ENCODE data around the gene CHST11. TPM values are rescaled to one million over a fixed set of nuclear protein-coding genes. Genes with fewer than 3 reads are reported as not detected.

CHST11 gene
- total RNA-seq, 2 experiments from 2014 or later = 19.1 to 21.9 TPM

DNA sequence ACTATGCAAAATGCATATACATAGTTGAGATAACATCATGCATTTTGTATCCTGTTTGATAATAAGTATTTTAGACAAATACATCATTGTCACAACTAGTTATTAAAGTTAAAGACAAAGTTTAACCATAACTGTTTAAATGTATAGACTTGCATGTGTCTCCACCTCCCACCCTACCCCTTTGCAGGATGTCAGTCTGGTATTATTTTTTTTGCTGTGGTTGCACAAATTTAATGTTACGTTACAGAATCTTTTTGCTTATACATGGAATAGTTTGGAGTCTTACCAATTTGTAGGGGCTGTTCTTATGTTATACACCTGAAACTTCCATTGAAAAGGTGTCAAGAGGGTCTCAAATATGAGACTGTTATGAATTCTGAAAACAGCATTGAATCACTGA is 5.6 kb downstream of the CHST11 start:
- DNase-seq = no peak
- peaks cover 68% of the 10 kb centered on the region for H3K4me1 Mint-ChIP-seq
- peaks cover 11% of the 10 kb centered on the region for H3K36me3 Mint-ChIP-seq
- no peaks in the 10 kb centered on the region for H3K9me3 Mint-ChIP-seq
- peak overlapping the region; percentile 60 for H3K4me3 Mint-ChIP-seq
- H3K27ac Mint-ChIP-seq = peak overlapping the region; percentile 89
- no peaks in the 10 kb centered on the region for H3K27me3 Mint-ChIP-seq

GRCh38 chr12:104462931-104463339 is 6.2 kb downstream of the CHST11 start:
- Mint-ChIP-seq H3K36me3 (peaks cover 14% of the 10 kb centered on the region), H3K4me1 (peaks cover 74% of the 10 kb centered on the region), H3K4me3 (peak overlapping the region; percentile 60), H3K27me3 (no peaks in the 10 kb centered on the region), H3K9me3 (no peaks in the 10 kb centered on the region), H3K27ac (peak overlapping the region; percentile 89)
- DNase-seq = peak; percentile 50

DNA sequence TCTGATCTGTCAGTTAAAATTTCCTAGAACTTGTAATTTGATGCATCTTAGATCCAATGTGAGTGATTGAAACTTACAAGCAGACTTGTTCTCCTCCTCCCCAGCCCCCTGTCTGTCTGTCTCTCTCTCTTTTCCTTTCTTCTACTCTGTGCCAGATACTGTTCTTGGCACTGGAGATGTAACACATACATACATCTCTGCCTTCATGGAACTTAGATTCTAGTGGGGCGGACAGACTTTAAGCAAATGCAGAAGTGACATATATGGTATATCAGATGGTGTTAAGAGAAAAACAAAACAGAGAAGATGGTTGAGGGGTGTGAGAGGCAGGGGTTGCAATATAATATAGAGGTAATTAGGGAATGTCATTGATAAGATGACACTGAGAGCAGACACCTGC is 6.6 kb downstream of the CHST11 start:
- Mint-ChIP-seq H3K27ac (peak overlapping the region; percentile 89), H3K27me3 (no peaks in the 10 kb centered on the region), H3K9me3 (no peaks in the 10 kb centered on the region), H3K4me1 (peaks cover 78% of the 10 kb centered on the region), H3K4me3 (no peak overlapping the region), H3K36me3 (peaks cover 15% of the 10 kb centered on the region)
- no peak for DNase-seq

- H3K27ac Mint-ChIP-seq = peak overlapping the region; percentile 26
- H3K4me1 Mint-ChIP-seq = peaks cover 80% of the 10 kb centered on the region
- DNase-seq = no peak
- H3K27me3 Mint-ChIP-seq = no peaks in the 10 kb centered on the region
- H3K4me3 Mint-ChIP-seq = no peak overlapping the region
- peaks cover 19% of the 10 kb centered on the region for H3K36me3 Mint-ChIP-seq
- peaks cover 2% of the 10 kb centered on the region for H3K9me3 Mint-ChIP-seq
Observed at GRCh38 chr12:104464899-104465298, 8.2 kb downstream of the CHST11 start.

- Mint-ChIP-seq H3K4me3 (no peak overlapping the region), H3K36me3 (peaks cover 31% of the 10 kb centered on the region), H3K27ac (peak overlapping the region; percentile 70)
Observed at GRCh38 chr12:104466709-104467345, 10.1 kb downstream of the CHST11 start.

GRCh38 chr12:104467346-104467837 is 10.6 kb downstream of the CHST11 start:
- peak overlapping the region; percentile 70 for H3K27ac Mint-ChIP-seq

More at GRCh38 chr12:104466709-104467345, 10.1 kb downstream of the CHST11 start:
- peaks cover 74% of the 10 kb centered on the region for H3K4me1 Mint-ChIP-seq
- peaks cover 11% of the 10 kb centered on the region for H3K9me3 Mint-ChIP-seq
- DNase-seq = no peak
- no peaks in the 10 kb centered on the region for H3K27me3 Mint-ChIP-seq

GRCh38 chr12:104468371-104468770 is 11.6 kb downstream of the CHST11 start:
- peaks cover 11% of the 10 kb centered on the region for H3K9me3 Mint-ChIP-seq
- no peaks in the 10 kb centered on the region for H3K27me3 Mint-ChIP-seq
- H3K36me3 Mint-ChIP-seq = peaks cover 32% of the 10 kb centered on the region
- no peak for DNase-seq
- H3K4me3 Mint-ChIP-seq = no peak overlapping the region
- no peak overlapping the region for H3K27ac Mint-ChIP-seq
- peaks cover 75% of the 10 kb centered on the region for H3K4me1 Mint-ChIP-seq

More at GRCh38 chr12:104467346-104467837, 10.6 kb downstream of the CHST11 start:
- peaks cover 74% of the 10 kb centered on the region for H3K4me1 Mint-ChIP-seq
- H3K9me3 Mint-ChIP-seq = peaks cover 11% of the 10 kb centered on the region
- no peak for DNase-seq
- H3K27me3 Mint-ChIP-seq = no peaks in the 10 kb centered on the region
- H3K4me3 Mint-ChIP-seq = peak overlapping the region; percentile 1
- H3K36me3 Mint-ChIP-seq = peaks cover 31% of the 10 kb centered on the region

GRCh38 chr12:104469066-104469465 is 12.3 kb downstream of the CHST11 start:
- Mint-ChIP-seq H3K4me1 (peaks cover 77% of the 10 kb centered on the region), H3K27me3 (no peaks in the 10 kb centered on the region), H3K9me3 (peaks cover 11% of the 10 kb centered on the region), H3K36me3 (peaks cover 28% of the 10 kb centered on the region), H3K4me3 (no peak overlapping the region), H3K27ac (no peak overlapping the region)
- no peak for DNase-seq

- Mint-ChIP-seq H3K9me3 (peaks cover 11% of the 10 kb centered on the region), H3K27me3 (no peaks in the 10 kb centered on the region), H3K36me3 (peaks cover 26% of the 10 kb centered on the region), H3K4me3 (no peak overlapping the region), H3K27ac (no peak overlapping the region), H3K4me1 (peaks cover 79% of the 10 kb centered on the region)
- no peak for DNase-seq
Observed at GRCh38 chr12:104469523-104469922, 12.8 kb downstream of the CHST11 start.

DNA sequence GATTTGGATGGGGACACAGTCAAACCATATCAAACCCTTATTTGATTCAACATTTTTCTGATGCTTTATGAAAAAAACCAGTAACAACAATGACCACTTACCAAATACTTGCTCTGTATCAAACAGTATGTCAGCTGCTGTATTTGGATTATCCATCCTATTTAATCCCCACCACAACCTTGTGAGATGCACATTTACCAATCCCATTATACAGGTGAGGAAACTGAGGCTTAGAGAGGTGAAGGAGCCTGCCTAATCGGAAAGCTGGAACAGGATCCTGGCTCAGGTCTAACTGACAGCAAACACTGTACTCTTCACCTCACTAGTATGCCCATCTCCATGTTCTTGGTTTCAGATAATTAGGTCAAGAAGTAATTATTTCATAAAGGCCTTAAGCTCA is 13.8 kb downstream of the CHST11 start:
- Mint-ChIP-seq H3K4me1 (peaks cover 75% of the 10 kb centered on the region), H3K4me3 (no peak overlapping the region), H3K9me3 (peaks cover 11% of the 10 kb centered on the region), H3K27ac (no peak overlapping the region), H3K27me3 (no peaks in the 10 kb centered on the region), H3K36me3 (peaks cover 26% of the 10 kb centered on the region)
- DNase-seq = no peak

GRCh38 chr12:104471336-104471735 is 14.6 kb downstream of the CHST11 start:
- Mint-ChIP-seq H3K27me3 (no peaks in the 10 kb centered on the region), H3K4me1 (peaks cover 70% of the 10 kb centered on the region), H3K27ac (no peak overlapping the region), H3K36me3 (peaks cover 26% of the 10 kb centered on the region), H3K9me3 (peaks cover 11% of the 10 kb centered on the region), H3K4me3 (no peak overlapping the region)
- DNase-seq = no peak

- H3K4me3 Mint-ChIP-seq = no peak overlapping the region
- H3K4me1 Mint-ChIP-seq = peaks cover 65% of the 10 kb centered on the region
- DNase-seq = no peak
- H3K27ac Mint-ChIP-seq = peak overlapping the region; percentile 57
- H3K9me3 Mint-ChIP-seq = peaks cover 11% of the 10 kb centered on the region
- H3K27me3 Mint-ChIP-seq = no peaks in the 10 kb centered on the region
- peaks cover 24% of the 10 kb centered on the region for H3K36me3 Mint-ChIP-seq
Observed at GRCh38 chr12:104472748-104473147, 16.0 kb downstream of the CHST11 start.

DNA sequence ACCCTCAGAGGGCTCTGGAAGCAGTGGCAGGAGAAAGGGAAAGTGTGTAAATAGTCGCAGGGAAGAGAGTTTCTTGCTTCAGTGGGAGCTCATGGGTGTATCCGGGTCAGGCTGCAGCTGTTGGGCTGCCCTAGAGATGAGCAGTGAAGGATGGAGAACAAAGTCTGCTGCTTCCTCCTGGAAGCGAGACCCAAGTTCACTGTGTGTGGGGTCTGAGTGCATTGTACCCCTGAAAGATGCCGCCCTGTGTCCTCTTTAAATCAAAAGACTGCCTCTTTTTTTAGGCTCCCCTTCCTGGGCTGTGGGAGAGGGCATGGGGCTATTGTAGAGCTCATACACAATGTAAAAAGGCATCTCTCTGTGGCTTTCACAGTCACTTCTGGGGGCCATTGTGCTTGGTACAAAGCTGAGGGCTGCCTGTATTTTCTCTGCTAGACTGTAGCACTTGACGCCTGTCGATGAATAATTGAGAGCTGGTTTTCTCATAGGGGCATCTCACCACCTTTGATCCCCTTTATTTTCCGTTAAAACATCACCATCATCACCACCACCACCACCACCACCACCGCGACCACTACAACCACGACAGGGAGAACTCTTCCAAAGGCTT is 16.7 kb downstream of the CHST11 start:
- peak overlapping the region; percentile 59 for H3K4me3 Mint-ChIP-seq
- peak overlapping the region; percentile 57 for H3K27ac Mint-ChIP-seq
- H3K9me3 Mint-ChIP-seq = peaks cover 11% of the 10 kb centered on the region
- H3K36me3 Mint-ChIP-seq = peaks cover 21% of the 10 kb centered on the region
- H3K4me1 Mint-ChIP-seq = peaks cover 63% of the 10 kb centered on the region
- peak; percentile 54 for DNase-seq
- no peaks in the 10 kb centered on the region for H3K27me3 Mint-ChIP-seq

GRCh38 chr12:104475271-104475670 is 18.5 kb downstream of the CHST11 start:
- Mint-ChIP-seq H3K27ac (no peak overlapping the region), H3K4me1 (peaks cover 62% of the 10 kb centered on the region), H3K4me3 (no peak overlapping the region), H3K36me3 (peaks cover 24% of the 10 kb centered on the region), H3K9me3 (peaks cover 6% of the 10 kb centered on the region), H3K27me3 (no peaks in the 10 kb centered on the region)
- no peak for DNase-seq

- H3K4me1 Mint-ChIP-seq = peaks cover 64% of the 10 kb centered on the region
- peaks cover 23% of the 10 kb centered on the region for H3K36me3 Mint-ChIP-seq
- no peaks in the 10 kb centered on the region for H3K27me3 Mint-ChIP-seq
- H3K9me3 Mint-ChIP-seq = no peaks in the 10 kb centered on the region
- peak overlapping the region; percentile 78 for H3K4me3 Mint-ChIP-seq
- no peak for DNase-seq
- peak overlapping the region; percentile 92 for H3K27ac Mint-ChIP-seq
Observed at GRCh38 chr12:104477510-104478390, 21.0 kb downstream of the CHST11 start.

All from activated naive CD8-positive, alpha-beta T cell treated with anti-CD3 and anti-CD28 coated beads for 36 hours (primary cell).